GM19452 (cell line): ENCODE data around the gene ATP6V1F.
"Not testable (repeated sequence)": the region's sequence is repeated elsewhere in the genome, so short reads cannot be mapped to it uniquely, and the experiment has no call there.

ENCODE experiments used
- ATAC-seq: cut with Tn5 transposase; IDR thresholded peaks from one replicate; pipeline ENCODE4 v1.9.1; 2021; ENCODE audit not compliant: unreplicated experiment

The ATP6V1F gene

DNA sequence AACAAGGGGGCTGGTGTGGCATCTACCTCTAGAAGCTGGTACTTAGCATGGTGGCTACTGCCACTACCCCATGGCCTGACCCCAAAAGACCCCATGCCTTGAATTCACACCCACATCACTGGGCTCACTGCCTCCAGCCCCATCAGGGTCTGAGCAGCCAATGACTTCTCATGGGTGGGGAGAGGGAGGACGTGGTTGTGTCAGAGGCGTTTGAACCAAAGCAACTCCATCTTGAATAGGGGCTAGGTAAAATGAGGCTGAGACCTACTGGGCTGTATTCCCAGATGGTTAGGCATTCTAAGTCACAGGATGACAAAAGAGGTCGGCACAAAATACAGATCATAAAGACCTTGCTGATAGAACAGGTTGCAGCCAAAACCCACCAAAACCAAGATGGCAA lies 32.7 kb downstream of the ATP6V1F start:
- ATAC-seq = no peak

- ATAC-seq = no peak
Observed at GRCh38 chr7:128899392-128899791, 36.7 kb downstream of the ATP6V1F start.

- no peak for ATAC-seq
Observed at GRCh38 chr7:128900237-128900636, 37.6 kb downstream of the ATP6V1F start.

GRCh38 chr7:128902761-128903585 lies 40.3 kb downstream of the ATP6V1F start:
- ATAC-seq = no peak

GRCh38 chr7:128903621-128904361 lies 41.1 kb downstream of the ATP6V1F start:
- ATAC-seq = no peak

- ATAC-seq = peak; percentile 59
Observed at GRCh38 chr7:128904381-128905197, 41.9 kb downstream of the ATP6V1F start.

DNA sequence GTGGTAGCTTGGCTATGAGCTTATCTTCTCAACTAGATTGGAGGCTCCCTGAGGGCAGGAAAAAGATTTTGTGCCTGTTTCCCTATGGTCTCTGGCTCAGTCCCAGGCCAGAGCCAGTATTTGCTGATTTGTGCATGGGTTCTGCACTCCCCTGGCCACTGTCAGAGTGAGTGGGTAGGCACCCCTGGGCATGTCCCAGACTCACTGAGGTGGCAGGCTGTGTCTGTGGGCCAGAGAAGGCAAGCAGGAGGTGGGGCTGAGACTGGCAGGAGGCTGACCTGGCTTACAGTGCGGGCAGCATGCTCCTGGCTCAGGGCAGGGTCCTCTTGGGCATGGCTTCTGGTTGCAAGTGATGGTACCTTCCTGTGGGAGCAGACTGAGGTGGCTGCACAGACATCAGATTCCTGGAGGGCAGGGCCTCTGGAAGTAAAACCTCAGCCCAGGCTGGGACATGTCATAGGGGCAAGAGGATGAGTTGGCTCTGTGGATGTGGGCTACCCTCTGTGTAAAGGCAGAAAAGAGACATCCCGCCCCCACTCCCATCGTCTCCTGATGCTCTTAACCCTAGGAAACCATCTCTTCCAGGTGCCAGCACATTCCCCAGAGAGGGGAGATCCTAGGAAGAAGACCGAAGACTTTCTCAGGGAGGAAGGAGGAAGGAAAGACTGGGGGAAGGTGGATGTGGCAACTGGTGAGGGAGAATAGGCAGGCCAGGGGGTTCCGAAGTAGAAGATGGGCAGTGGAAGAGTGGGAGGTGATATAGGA lies 43.5 kb downstream of the ATP6V1F start:
- ATAC-seq = no peak

- no peak for ATAC-seq
Observed at GRCh38 chr7:128906766-128907559, 44.3 kb downstream of the ATP6V1F start.

DNA sequence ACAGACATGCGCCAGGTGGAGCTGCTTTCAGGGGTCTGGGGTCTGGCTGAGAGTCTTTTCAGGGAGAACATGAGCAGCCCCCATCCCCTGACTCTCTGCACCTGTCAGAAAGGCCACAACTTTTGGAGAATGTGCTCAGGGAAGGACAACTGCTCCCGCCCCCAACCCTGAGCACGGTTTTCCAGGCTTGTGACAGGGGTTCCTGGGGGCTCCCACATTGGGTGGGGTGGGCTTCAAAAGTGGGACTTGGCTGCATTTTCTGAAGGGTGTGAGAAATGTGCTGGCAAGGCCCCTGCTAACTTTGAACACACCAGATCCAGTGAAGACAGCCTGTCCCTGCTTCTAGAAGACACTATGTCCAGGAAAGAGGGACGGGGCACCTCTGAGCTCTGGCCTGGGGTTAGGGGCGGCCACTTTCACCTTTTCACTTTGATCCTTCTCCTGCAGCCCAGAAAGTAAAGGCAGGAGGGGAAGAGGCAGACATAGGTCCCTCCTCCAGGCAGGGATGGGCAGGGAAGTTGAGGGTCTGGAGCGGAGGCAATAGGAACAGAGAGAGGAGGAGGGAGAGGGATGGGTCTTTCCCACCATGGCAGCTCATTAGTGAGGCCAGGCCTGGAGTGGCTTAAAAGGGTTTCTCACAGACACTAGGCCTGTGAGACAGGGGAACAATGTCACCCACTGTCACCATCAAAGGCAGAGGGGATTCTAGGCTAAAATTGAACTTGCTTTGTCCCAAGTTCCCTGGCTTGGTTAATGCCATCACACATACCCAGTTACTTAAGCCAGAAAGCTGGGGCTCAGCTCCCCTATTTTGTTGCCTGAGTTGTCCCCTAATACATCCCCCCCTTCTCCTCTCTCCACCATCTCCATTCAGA lies 46.3 kb downstream of the ATP6V1F start:
- no peak for ATAC-seq

DNA sequence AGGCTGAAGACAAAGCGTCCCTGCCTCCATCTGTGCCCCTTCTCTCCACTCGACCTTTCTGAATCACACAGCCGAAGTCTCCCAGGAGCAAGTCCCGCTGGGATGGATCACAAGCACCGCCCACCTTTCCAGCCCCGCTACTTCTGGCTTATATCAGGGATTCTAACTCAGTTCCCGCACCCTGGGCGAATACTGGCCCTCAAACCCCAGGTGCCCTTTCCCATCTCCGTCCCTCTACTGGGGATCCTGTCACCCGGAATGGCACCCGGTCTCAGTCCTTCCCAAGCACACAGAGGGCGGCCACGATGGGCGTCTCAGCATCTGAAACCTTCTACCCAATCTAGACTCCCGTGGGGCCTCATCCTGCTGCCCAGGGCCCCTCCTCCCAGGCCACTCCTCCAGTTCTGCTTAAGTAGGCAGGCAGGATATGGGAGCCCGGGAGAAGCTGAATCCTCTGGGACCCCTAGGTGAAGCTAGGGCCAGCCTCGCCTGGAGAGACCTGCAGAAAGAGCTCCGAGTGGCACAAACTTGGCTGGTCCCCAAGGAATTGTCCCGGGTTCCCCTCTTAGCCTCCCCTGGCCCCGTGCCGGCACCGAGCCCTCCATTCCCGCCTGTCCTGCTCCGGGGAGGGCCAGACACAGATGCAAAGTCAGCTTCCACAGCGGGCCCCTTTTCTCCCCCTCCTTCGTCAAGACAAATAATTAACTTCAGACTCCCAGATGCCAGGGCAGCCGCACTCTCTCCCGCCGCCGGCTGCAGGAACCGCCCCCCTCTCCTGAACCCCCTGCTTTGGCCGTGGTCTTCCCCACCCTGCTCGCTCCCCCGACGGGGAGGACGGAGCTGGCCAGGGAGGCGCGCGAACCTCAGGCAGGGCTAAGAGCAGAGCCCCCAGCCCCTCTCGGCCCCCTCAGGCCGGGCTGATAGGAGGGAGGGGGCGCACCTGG lies 47.2 kb downstream of the ATP6V1F start:
- ATAC-seq = no peak

DNA sequence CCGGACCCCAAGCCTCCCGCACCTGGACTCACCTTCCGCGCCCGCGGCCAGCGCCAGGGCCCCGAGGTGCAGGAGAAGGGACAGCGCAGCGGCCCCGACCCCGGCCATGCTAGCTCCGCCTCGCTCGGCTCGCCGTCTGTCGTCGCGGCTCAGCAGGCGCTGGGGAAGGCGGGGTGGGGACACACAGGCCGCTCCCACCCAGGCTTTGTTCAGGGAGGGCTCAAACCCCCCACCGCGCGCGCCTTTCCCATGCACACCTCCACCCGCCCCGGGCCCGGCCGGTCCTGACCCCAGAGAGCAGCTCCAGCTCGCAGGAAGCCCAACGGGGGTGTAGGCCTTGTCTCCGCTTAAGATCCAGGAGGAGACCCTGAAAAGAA lies 47.9 kb downstream of the ATP6V1F start, which contains the start of gene KCP:
KCP (minus strand) TSS at position 141 of the 377 bp plus-strand sequence; CDS start at position 108, 33 bp downstream.
- ATAC-seq = no peak

DNA sequence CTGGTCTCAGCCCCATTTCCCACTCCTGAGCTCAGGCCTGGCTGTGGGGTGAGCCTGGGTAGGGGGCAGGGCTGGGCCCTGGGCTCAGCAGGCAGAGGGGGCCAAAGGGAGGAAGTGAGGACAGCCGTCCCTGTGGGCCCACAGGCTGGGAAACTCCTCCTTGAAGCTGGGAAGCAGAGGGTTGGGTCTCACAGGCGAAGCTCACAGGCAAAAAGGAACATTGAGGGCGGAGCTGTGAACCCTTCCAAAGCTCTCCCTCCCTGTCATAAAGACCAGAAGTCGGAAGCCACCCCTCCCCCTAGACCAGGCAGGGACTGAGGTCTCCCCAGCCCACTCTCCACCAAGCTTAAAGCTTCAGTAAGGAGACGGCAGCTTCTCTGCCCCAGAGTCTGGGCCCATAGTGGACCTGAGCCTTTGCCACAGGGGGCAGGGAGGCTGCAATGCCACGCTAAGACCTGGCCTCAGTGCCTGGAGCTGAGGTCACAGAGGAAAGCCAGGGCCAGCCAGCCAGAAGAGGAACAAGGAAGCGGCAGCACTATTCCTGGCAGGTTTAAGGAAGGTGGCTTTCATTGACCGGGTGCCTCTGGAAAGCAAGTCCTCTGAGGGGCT lies 48.9 kb downstream of the ATP6V1F start:
- no peak for ATAC-seq

DNA sequence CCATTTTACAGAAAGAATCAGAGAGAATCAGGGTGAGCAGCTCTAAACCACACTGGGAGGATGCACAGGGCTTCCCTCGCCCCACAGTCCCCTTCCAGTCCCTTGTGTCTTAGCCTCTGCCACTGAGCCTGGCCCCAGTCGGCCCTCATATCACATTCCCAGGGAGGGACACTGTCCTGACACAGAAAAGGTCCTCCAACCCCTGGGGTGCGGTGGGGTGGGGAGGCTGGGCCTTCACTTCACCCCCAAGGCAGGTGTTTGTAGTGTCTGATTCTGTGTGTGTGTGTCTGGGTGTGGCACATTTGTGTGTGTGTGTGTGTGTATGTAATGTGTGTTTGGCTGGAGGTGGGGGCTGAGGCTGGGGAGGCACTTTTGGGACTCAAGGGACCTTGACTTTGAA lies 49.6 kb downstream of the ATP6V1F start:
- ATAC-seq = no peak

DNA sequence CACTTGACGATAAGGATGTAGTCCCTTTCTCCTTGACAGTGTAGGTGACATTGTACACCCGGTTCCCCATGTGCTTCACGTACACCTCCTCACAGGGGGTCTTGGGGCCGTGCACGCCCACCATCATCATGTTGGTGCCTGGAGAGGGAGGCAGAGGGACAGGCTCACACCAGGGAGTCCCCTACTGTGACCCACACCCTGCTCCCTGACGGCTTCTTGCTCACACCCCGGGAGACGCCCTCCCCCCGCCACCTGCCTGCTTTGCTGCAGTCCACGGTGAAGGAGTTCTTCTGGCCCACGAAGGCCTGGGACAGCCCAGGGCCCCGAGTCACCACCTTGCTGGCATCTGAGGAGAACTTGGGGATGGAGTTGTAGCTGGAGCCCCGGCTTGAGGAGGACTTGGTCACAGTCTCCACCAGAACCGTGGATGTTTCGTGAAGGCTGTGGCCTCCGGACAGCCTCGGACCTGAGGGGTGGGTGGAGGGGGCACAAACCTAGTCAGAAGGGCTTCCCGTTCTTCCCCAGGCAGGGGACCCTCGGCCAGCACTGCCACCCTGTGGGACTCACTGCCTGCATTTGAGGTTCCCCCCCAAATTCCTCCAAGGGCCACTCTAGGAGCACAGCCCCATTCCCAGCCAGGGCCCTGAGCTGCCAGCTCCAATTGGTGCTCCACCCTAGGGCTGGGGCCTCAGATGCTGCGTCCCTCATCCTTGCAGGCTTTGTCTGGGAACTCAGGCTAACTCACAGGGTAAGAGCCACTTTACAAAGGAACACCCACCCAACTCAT lies 50.2 kb downstream of the ATP6V1F start:
- ATAC-seq = not testable (repeated sequence)

GRCh38 chr7:128913870-128914565 lies 51.4 kb downstream of the ATP6V1F start:
- no peak for ATAC-seq

GRCh38 chr7:128914566-128915151 lies 52.0 kb downstream of the ATP6V1F start:
- ATAC-seq = peak; percentile 64
